HG02763 (cell line): ENCODE results near the gene IL1B.

Experiments used
- ATAC-seq: cut with Tn5 transposase; IDR thresholded peaks from one replicate; pipeline ENCODE4 v1.9.1; 2021; ENCODE audit warnings: mild to moderate bottlenecking, moderate library complexity; ENCODE audit not compliant: unreplicated experiment

IL1B gene

DNA sequence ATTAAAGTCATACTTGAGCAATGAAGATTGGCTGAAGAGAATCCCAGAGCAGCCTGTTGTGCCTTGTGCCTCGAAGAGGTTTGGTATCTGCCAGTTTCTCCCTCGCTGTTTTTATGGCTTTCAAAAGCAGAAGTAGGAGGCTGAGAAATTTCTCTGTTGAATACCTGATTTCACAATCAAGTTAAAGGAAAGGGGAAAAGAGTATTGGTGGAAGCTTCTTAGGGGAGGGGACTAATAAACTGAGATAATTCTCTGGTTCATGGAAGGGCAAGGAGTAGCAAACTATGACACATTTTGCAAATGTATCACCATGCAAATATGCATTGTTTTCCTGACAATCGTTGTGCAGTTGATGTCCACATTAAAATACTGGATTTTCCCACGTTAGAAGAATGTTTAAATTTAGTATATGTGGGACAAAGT is at the start of gene IL1B:
Gene IL1B (minus strand): TSS at position 85 of the 423 bp plus-strand sequence. CDS start 550 bp downstream, outside the sequence.
- ATAC-seq: no peak

DNA sequence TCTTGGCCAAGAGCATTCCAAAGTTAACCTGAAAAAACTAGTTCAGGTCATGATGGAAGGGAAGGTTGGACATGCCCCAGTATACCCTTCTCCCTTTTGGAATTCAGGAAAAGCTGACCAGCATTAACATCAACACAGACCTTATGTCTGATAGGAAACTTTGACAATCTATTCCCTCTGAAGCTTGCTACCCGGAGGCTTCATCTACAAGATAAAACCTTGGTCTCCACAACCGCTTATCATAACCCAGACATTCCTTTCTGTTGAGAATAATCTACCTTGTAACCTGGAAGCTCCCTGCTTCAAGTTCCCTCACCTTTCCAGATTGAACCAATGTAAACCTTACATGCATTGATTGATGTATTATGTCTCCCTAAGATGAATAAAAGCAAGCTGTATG is 49.7 kb upstream of the IL1B start:
- ATAC-seq: no peak

- no peak for ATAC-seq
Observed at GRCh38 chr2:112885506-112885902, 48.9 kb upstream of the IL1B start.

- no peak for ATAC-seq
Observed at GRCh38 chr2:112884869-112885505, 48.4 kb upstream of the IL1B start.

- ATAC-seq: no peak
Observed at GRCh38 chr2:112883669-112884068, 47.1 kb upstream of the IL1B start.

GRCh38 chr2:112881217-112881985 is 44.8 kb upstream of the IL1B start:
- ATAC-seq: no peak

GRCh38 chr2:112880696-112881095 is 44.1 kb upstream of the IL1B start:
- ATAC-seq: no peak

GRCh38 chr2:112880091-112880531 is 43.5 kb upstream of the IL1B start:
- no peak for ATAC-seq

DNA sequence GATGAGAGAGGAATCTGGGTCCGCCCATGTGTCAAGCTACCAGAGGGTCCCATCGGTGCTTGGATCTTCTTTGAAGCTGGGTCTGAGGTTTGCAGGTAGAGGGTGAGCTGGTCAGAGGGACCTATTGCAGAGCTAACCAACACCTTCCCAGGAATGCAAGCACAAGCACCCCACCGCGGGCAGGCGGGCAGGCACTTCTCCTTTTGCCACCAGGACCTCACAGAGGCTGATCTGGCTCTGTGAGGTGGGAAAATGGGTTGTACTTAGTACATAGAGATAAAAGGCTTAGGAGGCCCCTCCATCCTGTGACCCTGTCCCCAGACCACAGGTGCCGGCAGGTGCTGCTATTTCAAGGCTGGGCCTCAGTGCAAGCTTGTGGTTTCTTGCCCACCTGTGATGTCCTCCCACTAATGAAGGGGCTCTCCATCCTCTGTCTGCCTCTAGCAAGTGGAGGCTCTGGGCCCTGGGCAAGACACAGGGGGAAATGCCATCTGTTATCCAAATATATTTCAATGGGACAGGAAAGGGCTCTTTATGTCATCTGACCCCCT is 43.0 kb upstream of the IL1B start:
- no peak for ATAC-seq

DNA sequence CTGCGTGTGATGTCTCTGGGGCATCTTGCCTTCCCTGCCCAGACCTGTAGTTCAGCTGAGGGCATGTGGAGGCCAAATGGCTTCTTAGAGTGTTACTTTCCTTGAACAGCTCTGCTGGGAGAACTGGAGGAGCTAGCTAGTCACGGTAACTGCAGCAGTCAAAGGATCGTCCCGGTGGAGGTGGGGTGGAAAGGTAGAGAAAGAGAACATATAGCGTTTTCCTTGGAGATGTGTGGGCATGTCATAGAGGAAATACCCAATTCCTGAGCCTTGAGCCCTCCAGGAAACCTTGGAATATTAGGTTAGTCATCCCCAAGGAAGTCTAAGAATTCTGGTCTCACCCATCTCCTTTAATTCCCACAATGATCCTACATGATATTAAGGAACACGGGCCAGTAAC is 40.8 kb upstream of the IL1B start:
- no peak for ATAC-seq

- ATAC-seq: no peak
Observed at GRCh38 chr2:112876971-112877361, 40.4 kb upstream of the IL1B start.

GRCh38 chr2:112876257-112876970 is 39.8 kb upstream of the IL1B start:
- ATAC-seq: no peak

- ATAC-seq: no peak
Observed at GRCh38 chr2:112870841-112871835, 34.6 kb upstream of the IL1B start.

- no peak for ATAC-seq
Observed at GRCh38 chr2:112869258-112869842, 32.8 kb upstream of the IL1B start.

GRCh38 chr2:112867701-112868631 is 31.4 kb upstream of the IL1B start:
- ATAC-seq: no peak

DNA sequence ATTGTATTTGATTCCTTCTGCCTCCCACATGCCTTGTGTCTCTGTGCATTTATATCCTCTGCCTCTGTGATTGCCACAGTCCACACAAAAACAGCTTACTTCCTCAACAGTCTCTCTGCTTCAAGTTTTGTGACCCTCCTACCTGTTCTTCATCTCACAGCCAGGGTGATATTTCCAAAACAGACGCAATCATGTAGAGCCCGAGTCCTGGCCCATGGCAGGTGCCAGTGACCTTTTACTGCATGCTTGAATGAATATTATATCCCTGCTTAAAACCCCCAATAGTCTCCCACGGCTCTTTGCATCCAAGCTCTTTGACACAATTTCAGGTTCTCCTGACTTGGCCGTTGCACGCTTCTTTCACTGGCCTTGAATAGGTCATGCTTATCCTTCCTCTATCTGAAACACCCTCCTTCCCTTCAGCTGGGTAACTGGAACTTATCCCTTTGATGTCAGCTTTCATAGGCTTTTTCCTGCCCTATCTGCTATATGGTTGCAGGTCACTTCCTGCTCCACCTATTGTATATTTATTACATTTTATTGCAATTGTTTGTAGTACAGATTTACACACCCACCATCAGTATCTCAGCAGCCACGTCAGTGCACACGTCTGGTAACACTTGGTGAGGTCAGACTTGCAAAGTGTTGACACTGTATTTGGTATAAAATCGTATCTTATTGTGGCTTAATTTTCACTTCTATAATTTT is 29.7 kb upstream of the IL1B start:
- no peak for ATAC-seq

GRCh38 chr2:112864072-112864471 is 27.5 kb upstream of the IL1B start:
- ATAC-seq: no peak
